ENCODE data around the gene SH3BP4.
A peak's percentile ranks its signal among the peaks of the same experiment; 100 is the strongest.

The SH3BP4 gene

DNA sequence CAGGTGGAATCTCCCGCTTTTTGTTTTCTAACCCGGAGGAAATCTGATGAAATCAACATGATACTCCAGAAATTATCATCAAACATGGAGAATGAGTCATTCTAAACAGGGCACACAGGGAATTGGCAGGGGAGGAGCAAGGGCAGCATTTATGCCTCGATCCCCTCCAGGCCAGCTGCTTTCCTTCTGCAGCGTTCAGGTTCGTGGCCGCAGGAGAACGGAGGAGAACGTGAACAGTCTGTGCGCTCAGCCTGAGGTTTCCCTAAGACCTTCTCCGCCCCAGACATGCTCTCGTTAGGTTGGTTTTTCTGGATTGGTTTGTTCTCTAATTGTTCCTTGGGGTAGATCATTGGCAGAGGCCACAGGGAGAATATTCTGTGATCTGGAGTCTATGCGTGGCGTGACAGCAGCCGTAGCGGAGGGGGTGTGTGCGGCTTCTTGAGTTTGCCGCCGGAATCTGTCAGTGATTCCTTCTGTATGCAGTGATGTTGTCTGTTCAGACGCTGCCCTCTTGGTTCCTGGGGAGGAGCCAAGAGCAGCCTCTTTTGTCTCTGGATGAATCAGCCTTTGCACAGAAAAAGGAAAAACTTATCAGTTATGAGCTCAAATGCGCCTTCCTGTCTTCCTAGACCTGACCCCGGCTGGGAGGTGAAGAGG lies 75.9 kb downstream of the SH3BP4 start:
- Histone ChIP-seq H3K36me3 (no peaks in the 10 kb centered on the region), H3K4me1 (peaks cover 11% of the 10 kb centered on the region), H3K4me3 (ENCODE audit: low read depth, low read length) (peak overlapping the region; percentile 20), H3K9me3 (no peaks in the 10 kb centered on the region), H3K27me3 (no peaks in the 10 kb centered on the region)
- no peak for TF ChIP-seq CTCF (IDR thresholded peaks at IDR 0.05; ENCODE audit: low read depth, low read length)
- peak; percentile 36 for DNase-seq

DNA sequence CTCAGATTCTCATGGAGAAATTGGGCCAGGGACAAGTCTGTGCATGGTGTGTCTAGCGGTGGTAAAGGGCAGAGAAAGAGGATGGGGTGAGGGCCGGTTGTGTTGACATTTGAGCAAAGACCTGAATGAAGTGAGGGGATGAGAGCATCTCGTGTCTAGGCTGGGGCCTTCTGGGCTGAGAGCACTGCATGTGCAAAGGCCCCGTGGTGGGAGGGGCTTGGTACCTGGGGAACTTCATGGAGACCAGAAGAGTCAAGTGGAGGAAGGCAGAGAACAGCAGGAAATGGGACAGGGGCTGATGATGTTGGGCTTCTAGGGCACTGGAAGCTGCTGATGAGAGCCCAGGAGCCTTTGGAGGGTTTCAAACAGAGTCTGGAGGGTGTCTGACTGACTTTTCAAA lies 76.8 kb downstream of the SH3BP4 start:
- Histone ChIP-seq H3K36me3 (no peaks in the 10 kb centered on the region), H3K9me3 (no peaks in the 10 kb centered on the region), H3K4me3 (ENCODE audit: low read depth, low read length) (no peak overlapping the region), H3K4me1 (peaks cover 11% of the 10 kb centered on the region), H3K27me3 (no peaks in the 10 kb centered on the region)
- DNase-seq: no peak
- TF ChIP-seq CTCF (IDR thresholded peaks at IDR 0.05; ENCODE audit: low read depth, low read length): no peak

DNA sequence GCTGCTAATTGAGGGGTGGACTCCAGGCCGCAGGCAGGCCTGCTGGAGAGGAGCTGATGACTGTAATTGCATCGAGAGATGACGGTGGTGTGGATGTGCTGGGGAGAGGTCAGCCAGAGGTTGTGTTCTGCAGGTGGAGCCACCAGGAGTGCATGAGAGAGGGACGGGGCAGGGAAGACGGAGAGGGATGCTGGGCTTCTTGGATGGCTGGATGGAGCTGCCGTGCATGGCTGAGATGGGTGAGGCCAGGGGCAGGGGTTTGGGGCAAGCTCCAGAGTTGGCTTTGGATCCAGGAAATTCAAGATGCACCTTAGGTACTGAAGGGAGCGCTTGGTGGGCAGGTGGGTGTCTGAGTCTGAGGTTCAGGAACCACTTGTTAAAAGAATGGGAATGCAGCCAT lies 77.2 kb downstream of the SH3BP4 start:
- no peak for TF ChIP-seq CTCF (IDR thresholded peaks at IDR 0.05; ENCODE audit: low read depth, low read length)
- H3K4me3 ChIP-seq (ENCODE audit: low read depth, low read length): no peak overlapping the region
- H3K4me1 ChIP-seq: peaks cover 11% of the 10 kb centered on the region
- no peaks in the 10 kb centered on the region for H3K9me3 ChIP-seq
- no peaks in the 10 kb centered on the region for H3K27me3 ChIP-seq
- H3K36me3 ChIP-seq: no peaks in the 10 kb centered on the region
- DNase-seq: no peak

GRCh38 chr2:235030126-235030525 lies 78.3 kb downstream of the SH3BP4 start:
- no peaks in the 10 kb centered on the region for H3K36me3 ChIP-seq
- H3K27me3 ChIP-seq: no peaks in the 10 kb centered on the region
- H3K4me3 ChIP-seq (ENCODE audit: low read depth, low read length): no peak overlapping the region
- no peaks in the 10 kb centered on the region for H3K9me3 ChIP-seq
- DNase-seq: no peak
- H3K4me1 ChIP-seq: peaks cover 11% of the 10 kb centered on the region
- no peak for TF ChIP-seq CTCF (IDR thresholded peaks at IDR 0.05; ENCODE audit: low read depth, low read length)

- no peaks in the 10 kb centered on the region for H3K27me3 ChIP-seq
- peaks cover 11% of the 10 kb centered on the region for H3K4me1 ChIP-seq
- TF ChIP-seq CTCF (IDR thresholded peaks at IDR 0.05; ENCODE audit: low read depth, low read length): no peak
- no peak overlapping the region for H3K4me3 ChIP-seq (ENCODE audit: low read depth, low read length)
- no peaks in the 10 kb centered on the region for H3K36me3 ChIP-seq
- no peak for DNase-seq
- no peaks in the 10 kb centered on the region for H3K9me3 ChIP-seq
These were observed 79.1 kb downstream of the SH3BP4 start for GRCh38 chr2:235030936-235031335.

DNA sequence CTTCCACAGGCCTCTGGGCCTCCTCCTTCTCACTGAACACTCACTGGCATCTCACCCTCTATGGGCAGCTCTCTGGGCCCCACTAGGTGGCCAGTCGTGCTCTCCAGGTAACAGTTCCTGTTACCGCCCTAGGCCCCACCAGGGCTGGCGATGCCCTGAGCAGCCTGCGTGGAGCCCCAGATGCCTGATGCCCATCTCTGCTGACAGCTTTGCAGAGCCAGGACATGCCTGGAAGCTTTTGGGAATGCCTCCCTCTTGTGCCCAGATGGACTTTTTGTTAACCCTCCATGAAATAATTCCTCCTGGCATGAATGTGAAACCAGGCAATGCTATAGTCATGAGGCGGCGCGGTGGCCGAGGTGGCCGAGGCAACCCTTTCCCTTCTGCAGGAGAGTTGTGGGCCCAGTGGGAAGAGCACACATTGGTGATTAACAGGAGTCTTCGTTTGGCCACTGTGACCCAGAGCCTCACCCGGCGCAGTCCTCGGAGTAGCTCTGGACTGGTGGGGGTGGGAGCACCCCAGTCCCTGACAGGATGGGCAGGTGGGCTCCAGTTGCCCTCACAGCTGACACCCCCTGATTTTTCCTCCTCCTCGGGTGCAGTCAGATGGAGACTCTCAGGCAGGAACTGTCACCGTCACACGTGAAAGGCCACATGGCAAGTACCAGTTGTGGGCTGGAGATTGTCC lies 80.0 kb downstream of the SH3BP4 start:
- no peak for DNase-seq

More for the DNA sequence above, 80.0 kb downstream of the SH3BP4 start:
- H3K27me3 ChIP-seq: no peaks in the 10 kb centered on the region
- TF ChIP-seq CTCF (IDR thresholded peaks at IDR 0.05; ENCODE audit: low read depth, low read length): no peak
- H3K9me3 ChIP-seq: no peaks in the 10 kb centered on the region
- H3K4me1 ChIP-seq: peaks cover 2% of the 10 kb centered on the region
- no peaks in the 10 kb centered on the region for H3K36me3 ChIP-seq
- no peak overlapping the region for H3K4me3 ChIP-seq (ENCODE audit: low read depth, low read length)
